ENCODE results near the gene GIPR. TPM values are rescaled to one million over a fixed set of nuclear protein-coding genes. Genes with fewer than 3 reads are reported as not detected.

GIPR gene
- total and polyA plus RNA-seq, 2 of the 13 experiments (the other 11 are each of a cell fraction or from before 2014, with no cell fraction given), result 0.15 to 1.2 TPM

GRCh38 chr19:45681391-45682015, 13.5 kb downstream of the GIPR start (continued):
- TF ChIP-seq ZBTB46 (CRISPR knock-in tag; IDR thresholded peaks at IDR 0.05; ENCODE audit: borderline replicate concordance) (no peak), MLLT10 (CRISPR knock-in tag; IDR thresholded peaks at IDR 0.05) (no peak), JUNB (CRISPR knock-in tag; IDR thresholded peaks at IDR 0.05; ENCODE audit: borderline replicate concordance) (no peak), ZNF546 (CRISPR knock-in tag; conservative IDR thresholded peaks at IDR 0.05) (peak; percentile 75; the same call in 1 of the 2 replicates), PAX8 (CRISPR knock-in tag; IDR thresholded peaks at IDR 0.05; ENCODE audit: borderline replicate concordance) (no peak), ZNF788 (CRISPR knock-in tag; IDR thresholded peaks at IDR 0.05; ENCODE audit: borderline replicate concordance) (0 out of 2 replicates have a peak, but pooled peaks have one; percentile 69), ZSCAN21 (CRISPR knock-in tag; IDR thresholded peaks at IDR 0.05; ENCODE audit: borderline replicate concordance) (peak; percentile 65; the same call in 1 of the 2 replicates), FOXO4 (CRISPR knock-in tag; conservative IDR thresholded peaks at IDR 0.05) (no peak), ARNT2 (CRISPR knock-in tag; IDR thresholded peaks at IDR 0.05; ENCODE audit: low read depth) (peak; percentile 44; the same call in 1 of the 2 replicates), ZNF614 (CRISPR knock-in tag; IDR thresholded peaks at IDR 0.05; ENCODE audit: borderline replicate concordance) (peak; percentile 62; the same call in 1 of the 2 replicates), TBX3 (IDR thresholded peaks at IDR 0.05; ENCODE audit: borderline replicate concordance) (no peak), ARID4A (CRISPR knock-in tag; IDR thresholded peaks at IDR 0.05; ENCODE audit: borderline replicate concordance) (peak; percentile 74; the same call in 1 of the 2 replicates), ZNF781 (CRISPR knock-in tag; IDR thresholded peaks at IDR 0.05; ENCODE audit: borderline replicate concordance, not compliant biosample characterization) (no peak)
- TF ChIP-seq, protein P1, sequence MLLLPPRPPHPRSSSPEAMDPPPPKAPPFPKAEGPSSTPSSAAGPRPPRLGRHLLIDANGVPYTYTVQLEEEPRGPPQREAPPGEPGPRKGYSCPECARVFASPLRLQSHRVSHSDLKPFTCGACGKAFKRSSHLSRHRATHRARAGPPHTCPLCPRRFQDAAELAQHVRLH (CRISPR knock-in tag; IDR thresholded peaks at IDR 0.05; ENCODE audit: borderline replicate concordance, low read depth), result peak; percentile 52; the same call in 1 of the 2 replicates
- TF ChIP-seq, protein P2, sequence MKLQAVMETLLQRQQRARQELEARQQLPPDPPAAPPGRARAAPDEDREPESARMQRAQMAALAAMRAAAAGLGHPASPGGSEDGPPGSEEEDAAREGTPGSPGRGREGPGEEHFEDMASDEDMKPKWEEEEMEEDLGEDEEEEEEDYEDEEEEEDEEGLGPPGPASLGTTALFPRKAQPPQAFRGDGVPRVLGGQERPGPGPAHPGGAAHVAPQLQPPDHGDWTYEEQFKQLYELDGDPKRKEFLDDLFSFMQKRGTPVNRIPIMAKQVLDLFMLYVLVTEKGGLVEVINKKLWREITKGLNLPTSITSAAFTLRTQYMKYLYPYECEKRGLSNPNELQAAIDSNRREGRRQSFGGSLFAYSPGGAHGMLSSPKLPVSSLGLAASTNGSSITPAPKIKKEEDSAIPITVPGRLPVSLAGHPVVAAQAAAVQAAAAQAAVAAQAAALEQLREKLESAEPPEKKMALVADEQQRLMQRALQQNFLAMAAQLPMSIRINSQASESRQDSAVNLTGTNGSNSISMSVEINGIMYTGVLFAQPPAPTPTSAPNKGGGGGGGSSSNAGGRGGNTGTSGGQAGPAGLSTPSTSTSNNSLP (IDR thresholded peaks at IDR 0.05; ENCODE audit: low read depth, low read length), result 0 out of 2 replicates have a peak, but pooled peaks have one; percentile 17
- TF ChIP-seq, protein P3, sequence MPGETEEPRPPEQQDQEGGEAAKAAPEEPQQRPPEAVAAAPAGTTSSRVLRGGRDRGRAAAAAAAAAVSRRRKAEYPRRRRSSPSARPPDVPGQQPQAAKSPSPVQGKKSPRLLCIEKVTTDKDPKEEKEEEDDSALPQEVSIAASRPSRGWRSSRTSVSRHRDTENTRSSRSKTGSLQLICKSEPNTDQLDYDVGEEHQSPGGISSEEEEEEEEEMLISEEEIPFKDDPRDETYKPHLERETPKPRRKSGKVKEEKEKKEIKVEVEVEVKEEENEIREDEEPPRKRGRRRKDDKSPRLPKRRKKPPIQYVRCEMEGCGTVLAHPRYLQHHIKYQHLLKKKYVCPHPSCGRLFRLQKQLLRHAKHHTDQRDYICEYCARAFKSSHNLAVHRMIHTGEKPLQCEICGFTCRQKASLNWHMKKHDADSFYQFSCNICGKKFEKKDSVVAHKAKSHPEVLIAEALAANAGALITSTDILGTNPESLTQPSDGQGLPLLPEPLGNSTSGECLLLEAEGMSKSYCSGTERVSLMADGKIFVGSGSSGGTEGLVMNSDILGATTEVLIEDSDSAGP (CRISPR knock-in tag; IDR thresholded peaks at IDR 0.05; ENCODE audit: borderline replicate concordance), result peak; percentile 89; the same call in 1 of the 2 replicates
